SU-DHL-6 (cell line): ENCODE data around the gene GSTCD.
"Not testable (repeated sequence)": the region's sequence is repeated elsewhere in the genome, so short reads cannot be mapped to it uniquely, and the experiment has no call there.

ENCODE experiments used
- H2AFZ ChIP-seq: fragments of 200-600 bp; sonication (generic); 2 replicates; pipeline ENCODE4 v1.6.1; 2014; ENCODE audit warnings: low read depth, mild to moderate bottlenecking, moderate library complexity, mixed read lengths, antibody characterized with exemption, low read length; ENCODE audit not compliant: severe bottlenecking
- H3F3A ChIP-seq: fragments of 200-600 bp; shearing (Covaris generic); 2 replicates; pipeline ENCODE4 v1.6.0; 2016; ENCODE audit warnings: antibody characterized with exemption, mild to moderate bottlenecking; ENCODE audit not compliant: insufficient read depth
- H3K27ac ChIP-seq: fragments of 200-600 bp; sonication (generic); 2 replicates; pipeline ENCODE4 v1.5.1; 2016; ENCODE audit warnings: low read depth, mild to moderate bottlenecking, low read length, moderate library complexity, mixed read lengths
- H3K27me3 ChIP-seq: fragments of 200-600 bp; sonication (generic), shearing (Covaris generic); 2 replicates; pipeline ENCODE4 v1.6.0; 2014; ENCODE audit warnings: mild to moderate bottlenecking, low read length
- H3K36me3 ChIP-seq: fragments of 200-600 bp; sonication (generic); 2 replicates; pipeline ENCODE4 v1.6.1; 2014; ENCODE audit warnings: mild to moderate bottlenecking, low read length, mixed read lengths
- H3K4me2 ChIP-seq: fragments of 300-600, 200-600 bp; shearing (Covaris generic), sonication (generic); 2 replicates; pipeline ENCODE4 v1.6.0; 2014; ENCODE audit warnings: low read length, low read depth, mild to moderate bottlenecking; ENCODE audit not compliant: poor library complexity, severe bottlenecking
- H3K4me3 ChIP-seq: fragments of 200-600 bp; sonication (generic); 2 replicates; pipeline ENCODE4 v1.5.1; 2014; ENCODE audit warnings: antibody characterized with exemption, low read length, mild to moderate bottlenecking, mixed read lengths; ENCODE audit not compliant: insufficient read depth, poor library complexity, severe bottlenecking
- H3K79me2 ChIP-seq: fragments of 200-600 bp; sonication (generic); 2 replicates; pipeline ENCODE4 v1.6.1; 2014; ENCODE audit warnings: mild to moderate bottlenecking, low read length, moderate library complexity; ENCODE audit not compliant: insufficient read depth
- H3K9ac ChIP-seq: fragments of 200-600 bp; sonication (generic); 2 replicates; pipeline ENCODE4 v1.7.0; 2014; ENCODE audit warnings: mild to moderate bottlenecking, low read length
- H3K9me2 ChIP-seq: fragments of 200-600 bp; sonication (generic); replicated peaks from 2 replicates; pipeline ENCODE4 v1.6.1; 2014; ENCODE audit warnings: low read length; ENCODE audit not compliant: insufficient read depth
- H3K9me3 ChIP-seq: fragments of 200-600 bp; sonication (generic); 2 replicates; pipeline ENCODE4 v1.6.1; 2014; ENCODE audit warnings: low read length, mixed read lengths; ENCODE audit not compliant: insufficient read depth
- H4K20me1 ChIP-seq: fragments of 200-600 bp; sonication (generic); 2 replicates; pipeline ENCODE4 v1.6.1; 2014; ENCODE audit warnings: low read depth, mild to moderate bottlenecking, antibody characterized with exemption, low read length, moderate library complexity, mixed read lengths
- CTCF ChIP-seq: fragments of 200-600 bp; sonication (generic); IDR thresholded peaks from one replicate; pipeline ENCODE4 v1.5.1; 2017; ENCODE audit warnings: antibody characterized with exemption, mild to moderate bottlenecking, low read length, moderate library complexity; ENCODE audit not compliant: insufficient read depth, poor library complexity, severe bottlenecking
- EZH2phosphoT487 ChIP-seq: fragments of 200-600 bp; sonication (generic), shearing (Covaris generic); conservative IDR thresholded peaks from 2 replicates; pipeline ENCODE4 v1.6.1; 2018; ENCODE audit warnings: mild to moderate bottlenecking, antibody characterized with exemption, low read length, moderate library complexity, mixed read lengths

The GSTCD gene

DNA sequence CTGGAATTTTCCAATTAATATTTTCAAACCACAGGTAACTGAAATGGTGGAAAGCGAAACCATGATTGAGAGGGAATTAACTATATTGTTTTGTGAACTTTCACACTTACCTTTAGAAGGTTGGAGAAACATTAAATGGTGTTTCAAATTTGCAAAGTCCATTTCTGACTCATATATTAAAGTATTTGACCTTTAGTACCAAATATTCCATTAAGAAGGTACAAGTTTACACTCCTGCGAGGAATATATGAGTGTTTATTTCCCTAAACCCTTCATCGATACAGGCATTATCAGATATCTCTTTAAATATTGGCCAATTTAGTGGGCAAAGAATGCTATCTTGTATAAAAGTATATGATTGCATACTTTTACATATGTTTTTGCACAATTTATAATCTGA is 142.6 kb downstream of the GSTCD start:
- Histone ChIP-seq H3K9ac (no peak overlapping the region), H3K9me3 (no peaks in the 10 kb centered on the region), H4K20me1 (no peaks in the 10 kb centered on the region), H3K4me2 (no peak overlapping the region), H3K36me3 (no peaks in the 10 kb centered on the region), H3K79me2 (no peaks in the 10 kb centered on the region), H2AFZ (no peak overlapping the region), H3K9me2 (no peaks in the 10 kb centered on the region), H3K27ac (no peak overlapping the region), H3F3A (no peaks in the 10 kb centered on the region), H3K27me3 (no peaks in the 10 kb centered on the region), H3K4me3 (no peak overlapping the region)
- TF ChIP-seq EZH2phosphoT487 (no peak), CTCF (no peak)

- H3K36me3 ChIP-seq, H3K9me2 ChIP-seq, H2AFZ ChIP-seq, H3K79me2 ChIP-seq, H3K27me3 ChIP-seq, H3K27ac ChIP-seq, H3K9me3 ChIP-seq, H3K4me2 ChIP-seq, H3K4me3 ChIP-seq, H3F3A ChIP-seq, H3K9ac ChIP-seq, H4K20me1 ChIP-seq: not testable (repeated sequence)
Measured at GRCh38 chr4:105852230-105852629, 143.6 kb downstream of the GSTCD start.

GRCh38 chr4:105858466-105859040 is 150.0 kb downstream of the GSTCD start:
- Histone ChIP-seq H3K4me2 (no peak overlapping the region), H3K27me3 (no peaks in the 10 kb centered on the region), H3K9me2 (no peaks in the 10 kb centered on the region), H3K27ac (no peak overlapping the region), H3K36me3 (no peaks in the 10 kb centered on the region), H4K20me1 (no peaks in the 10 kb centered on the region), H2AFZ (no peak overlapping the region), H3K9ac (no peak overlapping the region), H3K4me3 (no peak overlapping the region), H3F3A (no peaks in the 10 kb centered on the region), H3K79me2 (no peaks in the 10 kb centered on the region), H3K9me3 (no peaks in the 10 kb centered on the region)
- no peak for TF ChIP-seq EZH2phosphoT487
- no peak for TF ChIP-seq CTCF

DNA sequence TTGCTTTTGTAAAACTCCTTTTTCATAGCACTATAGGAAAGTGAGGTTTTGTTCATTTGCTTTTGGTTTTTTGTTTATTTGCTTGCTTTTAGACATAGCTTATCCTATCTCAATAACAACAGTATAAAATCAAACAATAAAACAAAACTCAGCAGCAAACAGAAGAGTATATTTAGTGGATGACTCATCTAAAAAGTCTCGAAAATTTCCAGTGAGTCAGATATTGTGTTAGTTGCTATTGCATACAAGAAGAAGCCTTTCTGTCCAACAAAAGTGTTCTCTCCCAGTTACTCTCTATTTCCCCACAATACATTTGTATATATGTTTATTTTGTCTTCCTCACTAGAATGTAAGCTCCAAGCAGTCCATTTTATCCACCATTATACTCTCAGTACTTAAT is 150.6 kb downstream of the GSTCD start:
- Histone ChIP-seq H3K27me3 (no peaks in the 10 kb centered on the region), H3K9me2 (no peaks in the 10 kb centered on the region), H3K4me3 (no peak overlapping the region), H3K27ac (no peak overlapping the region), H3K9ac (no peak overlapping the region), H3K36me3 (no peaks in the 10 kb centered on the region), H3F3A (no peaks in the 10 kb centered on the region), H4K20me1 (no peaks in the 10 kb centered on the region), H3K9me3 (no peaks in the 10 kb centered on the region), H3K4me2 (no peak overlapping the region), H2AFZ (no peak overlapping the region), H3K79me2 (no peaks in the 10 kb centered on the region)
- TF ChIP-seq EZH2phosphoT487 (no peak), CTCF (no peak)
